Neural cell (in vitro differentiated cells): ENCODE data around the gene NME3. TPM values are rescaled to one million over a fixed set of nuclear protein-coding genes. Genes with fewer than 3 reads are reported as not detected.

ENCODE experiments used
- H2AFZ ChIP-seq: fragments of 200-600, 300-800 bp; sonication (generic), shearing (Covaris generic); 2 replicates; pipeline ENCODE4 v1.6.0; 2014; ENCODE audit warnings: low read depth, mild to moderate bottlenecking, antibody characterized with exemption, low read length, moderate library complexity
- H3F3A ChIP-seq: fragments of 200-600 bp; shearing (Covaris generic); 2 replicates; pipeline ENCODE4 v1.6.1; 2016; ENCODE audit warnings: mild to moderate bottlenecking, moderate library complexity, mixed read lengths, antibody characterized with exemption, low read length; ENCODE audit not compliant: insufficient read depth, poor library complexity, severe bottlenecking
- H3K27ac ChIP-seq: fragments of 200-600, 300-800 bp; sonication (generic), shearing (Covaris generic); 2 replicates; pipeline ENCODE4 v1.5.1; 2014; ENCODE audit warnings: mild to moderate bottlenecking, low read length, moderate library complexity
- H3K27me3 ChIP-seq: fragments of 300-800, 200-600 bp; sonication (generic), shearing (Covaris generic); 2 replicates; pipeline ENCODE4 v1.6.0; 2014; ENCODE audit warnings: mild to moderate bottlenecking, low read depth, low read length, moderate library complexity; ENCODE audit not compliant: insufficient read depth
- H3K36me3 ChIP-seq: fragments of 300-800, 200-600 bp; sonication (generic), shearing (Covaris generic); 2 replicates; pipeline ENCODE4 v1.5.1; 2014; ENCODE audit warnings: mild to moderate bottlenecking, antibody characterized with exemption, low read length, moderate library complexity; ENCODE audit not compliant: insufficient read depth
- H3K4me2 ChIP-seq: fragments of 300-800, 200-600 bp; sonication (generic), shearing (Covaris generic); 2 replicates; pipeline ENCODE4 v1.6.0; 2014; ENCODE audit warnings: mild to moderate bottlenecking, low read length
- H3K4me3 ChIP-seq: fragments of 300-800, 200-600 bp; sonication (generic), shearing (Covaris generic); 2 replicates; pipeline ENCODE4 v1.5.1; 2014; ENCODE audit warnings: mild to moderate bottlenecking, low read length, moderate library complexity
- H3K79me2 ChIP-seq: fragments of 200-600 bp; shearing (Covaris generic); replicated peaks from 2 replicates; pipeline ENCODE4 v1.6.0; 2014; ENCODE audit warnings: mild to moderate bottlenecking, low read length, moderate library complexity; ENCODE audit not compliant: insufficient read depth
- H3K9ac ChIP-seq: fragments of 300-800, 200-600 bp; sonication (generic), shearing (Covaris generic); 2 replicates; pipeline ENCODE4 v1.6.1; 2016; ENCODE audit warnings: mild to moderate bottlenecking, low read length, mixed read lengths
- H3K9me2 ChIP-seq: fragments of 200-600 bp; shearing (Covaris generic); 2 replicates; pipeline ENCODE4 v1.6.1; 2016; ENCODE audit warnings: mild to moderate bottlenecking, low read length, mixed read lengths; ENCODE audit not compliant: insufficient read depth
- H3K9me3 ChIP-seq: fragments of 200-600, 300-800 bp; sonication (generic), shearing (Covaris generic); 2 replicates; pipeline ENCODE4 v1.6.1; 2016; ENCODE audit warnings: mild to moderate bottlenecking, mixed run types, low read length, moderate library complexity, mixed read lengths
- H4K20me1 ChIP-seq: fragments of 200-600 bp; shearing (Covaris generic); 2 replicates; pipeline ENCODE4 v1.6.1; 2016; ENCODE audit warnings: mild to moderate bottlenecking, mixed run types; ENCODE audit not compliant: insufficient read depth
- EP300 ChIP-seq: fragments of 450-650 bp; conservative IDR thresholded peaks from 2 replicates; pipeline ENCODE4 v1.6.1; 2014; ENCODE audit warnings: antibody characterized with exemption, mild to moderate bottlenecking, moderate library complexity; ENCODE audit not compliant: poor library complexity, severe bottlenecking
- EZH2 ChIP-seq: fragments of 200-600, 300-800 bp; shearing (Covaris generic), sonication (generic); IDR thresholded peaks from 2 replicates; pipeline ENCODE4 v1.6.1; 2014; ENCODE audit warnings: antibody characterized with exemption, low read length, borderline replicate concordance, mild to moderate bottlenecking; ENCODE audit not compliant: insufficient read depth, poor library complexity, severe bottlenecking
- MXI1 ChIP-seq: fragments of 450-650 bp; conservative IDR thresholded peaks from 2 replicates; pipeline ENCODE4 v1.6.1; 2014; ENCODE audit warnings: antibody characterized with exemption, mild to moderate bottlenecking; ENCODE audit not compliant: poor library complexity, severe bottlenecking
- SMC3 ChIP-seq: fragments of 450-650 bp; conservative IDR thresholded peaks from 2 replicates; pipeline ENCODE4 v1.6.1; 2014; ENCODE audit warnings: antibody characterized with exemption, mild to moderate bottlenecking, moderate library complexity; ENCODE audit not compliant: poor library complexity
- TAF1 ChIP-seq: IDR thresholded peaks from 2 replicates; pipeline ENCODE4 v1.6.1; 2012; ENCODE audit warnings: low read depth
- polyA minus RNA-seq: library from RNA; depleted of rRNA, polyadenylated mRNA; stranded (reverse); fragments of >200 nt; gene quantifications from 2 replicates; pipeline ENCODE4 v1.2.3, GENCODE V29; 2014
- polyA plus RNA-seq: library from polyadenylated mRNA; depleted of rRNA; stranded (reverse); fragments of >200 nt; gene quantifications from 2 replicates; pipeline ENCODE4 v1.2.3, GENCODE V29; 2014
- TF ChIP-seq, protein P1 (sequence below): IDR thresholded peaks from 2 replicates; pipeline ENCODE4 v1.6.1; 2012; ENCODE audit warnings: borderline replicate concordance

Gene NME3
- polyA plus RNA-seq (102 and 145 TPM in 2 replicates), polyA minus RNA-seq (13.8 and 21.4 TPM in 2 replicates)

DNA sequence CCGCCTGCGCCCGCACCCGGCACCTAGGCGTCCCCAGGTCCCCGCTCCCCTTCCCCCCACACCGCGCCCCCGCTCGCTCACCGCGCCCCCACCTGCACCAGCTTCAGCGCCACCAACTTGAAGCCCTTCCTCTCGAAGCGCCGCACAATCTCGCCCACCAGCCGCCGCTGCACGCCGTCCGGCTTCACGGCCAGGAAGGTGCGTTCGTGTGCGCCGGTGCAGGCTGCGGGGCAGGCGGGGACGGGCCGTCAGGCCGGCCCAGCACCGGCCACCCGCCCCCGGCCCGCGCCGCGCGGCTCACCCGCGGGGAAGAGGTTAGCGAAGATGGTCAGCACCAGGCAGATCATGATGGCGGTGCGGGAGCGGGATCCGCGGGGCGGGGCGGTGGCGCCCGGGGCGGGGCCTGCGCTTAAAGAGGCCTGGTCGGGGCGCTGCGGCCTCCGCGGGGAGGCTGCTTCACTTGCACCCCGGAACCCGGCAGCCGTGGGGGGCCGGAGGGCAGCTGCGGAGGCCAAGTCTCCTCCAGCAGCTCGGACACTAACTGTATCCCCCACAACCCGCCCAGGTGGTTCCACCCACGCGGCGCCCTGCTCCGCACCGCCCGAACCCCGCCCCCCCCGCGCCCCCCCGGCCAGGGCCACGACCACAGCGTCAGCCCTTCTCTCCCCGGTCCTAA, at the start of gene NME3:
TSS of gene NME3 (minus strand) at position 356 of the 676 bp plus-strand sequence. CDS start at position 347, 9 bp downstream.
- H4K20me1 ChIP-seq, result no peaks in the 10 kb centered on the region
- peak within 1 kb of the TSS; percentile 84 for H3K9ac ChIP-seq
- no peaks in the 10 kb centered on the region for H3K36me3 ChIP-seq
- no peaks in the 10 kb centered on the region for H3K27me3 ChIP-seq
- H3K9me2 ChIP-seq, result no peaks in the 10 kb centered on the region
- H3K4me2 ChIP-seq, result peak within 1 kb of the TSS; percentile 93
- peak within 1 kb of the TSS; percentile 74 for H3K27ac ChIP-seq
- H3K79me2 ChIP-seq, result peaks cover 9% of the 10 kb centered on the region
- H2AFZ ChIP-seq, result no peak within 1 kb of the TSS
- no peaks in the 10 kb centered on the region for H3K9me3 ChIP-seq
- H3K4me3 ChIP-seq, result peak within 1 kb of the TSS; percentile 98
- H3F3A ChIP-seq, result no peaks in the 10 kb centered on the region
- TF ChIP-seq, protein P1, sequence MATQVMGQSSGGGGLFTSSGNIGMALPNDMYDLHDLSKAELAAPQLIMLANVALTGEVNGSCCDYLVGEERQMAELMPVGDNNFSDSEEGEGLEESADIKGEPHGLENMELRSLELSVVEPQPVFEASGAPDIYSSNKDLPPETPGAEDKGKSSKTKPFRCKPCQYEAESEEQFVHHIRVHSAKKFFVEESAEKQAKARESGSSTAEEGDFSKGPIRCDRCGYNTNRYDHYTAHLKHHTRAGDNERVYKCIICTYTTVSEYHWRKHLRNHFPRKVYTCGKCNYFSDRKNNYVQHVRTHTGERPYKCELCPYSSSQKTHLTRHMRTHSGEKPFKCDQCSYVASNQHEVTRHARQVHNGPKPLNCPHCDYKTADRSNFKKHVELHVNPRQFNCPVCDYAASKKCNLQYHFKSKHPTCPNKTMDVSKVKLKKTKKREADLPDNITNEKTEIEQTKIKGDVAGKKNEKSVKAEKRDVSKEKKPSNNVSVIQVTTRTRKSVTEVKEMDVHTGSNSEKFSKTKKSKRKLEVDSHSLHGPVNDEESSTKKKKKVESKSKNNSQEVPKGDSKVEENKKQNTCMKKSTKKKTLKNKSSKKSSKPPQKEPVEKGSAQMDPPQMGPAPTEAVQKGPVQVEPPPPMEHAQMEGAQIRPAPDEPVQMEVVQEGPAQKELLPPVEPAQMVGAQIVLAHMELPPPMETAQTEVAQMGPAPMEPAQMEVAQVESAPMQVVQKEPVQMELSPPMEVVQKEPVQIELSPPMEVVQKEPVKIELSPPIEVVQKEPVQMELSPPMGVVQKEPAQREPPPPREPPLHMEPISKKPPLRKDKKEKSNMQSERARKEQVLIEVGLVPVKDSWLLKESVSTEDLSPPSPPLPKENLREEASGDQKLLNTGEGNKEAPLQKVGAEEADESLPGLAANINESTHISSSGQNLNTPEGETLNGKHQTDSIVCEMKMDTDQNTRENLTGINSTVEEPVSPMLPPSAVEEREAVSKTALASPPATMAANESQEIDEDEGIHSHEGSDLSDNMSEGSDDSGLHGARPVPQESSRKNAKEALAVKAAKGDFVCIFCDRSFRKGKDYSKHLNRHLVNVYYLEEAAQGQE, result no peak
- peak; percentile 20 for TF ChIP-seq MXI1

DNA sequence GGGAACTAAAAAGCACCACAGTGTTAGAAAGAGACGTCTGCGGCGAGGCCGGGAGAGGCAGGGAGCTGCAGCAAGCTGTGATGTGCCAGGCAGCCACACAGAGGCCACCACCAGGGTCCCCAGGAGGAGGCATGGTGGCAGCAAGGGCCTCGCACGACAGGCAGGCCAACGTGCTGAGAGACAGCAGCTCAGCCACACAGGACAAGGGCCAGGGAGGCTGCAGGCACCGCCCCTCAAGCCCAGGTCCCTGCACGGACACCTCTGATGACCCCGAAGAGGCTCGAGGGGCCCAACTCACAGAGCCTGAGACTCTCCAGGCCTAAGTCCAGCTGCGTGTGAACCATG, 49.6 kb upstream of the NME3 start:
- H3K27me3 ChIP-seq, result no peaks in the 10 kb centered on the region
- no peak overlapping the region for H3K27ac ChIP-seq
- H3F3A ChIP-seq, result no peaks in the 10 kb centered on the region
- no peak overlapping the region for H3K4me3 ChIP-seq
- TF ChIP-seq SMC3 (no peak), MXI1 (no peak), EP300 (no peak), EZH2 (no peak), TAF1 (no peak)
- TF ChIP-seq, protein P1, result no peak
- no peak overlapping the region for H2AFZ ChIP-seq
- H3K9me3 ChIP-seq, result no peaks in the 10 kb centered on the region
- H3K9me2 ChIP-seq, result no peaks in the 10 kb centered on the region
- no peaks in the 10 kb centered on the region for H3K36me3 ChIP-seq
- no peaks in the 10 kb centered on the region for H4K20me1 ChIP-seq
- H3K4me2 ChIP-seq, result no peak overlapping the region
- peaks cover 9% of the 10 kb centered on the region for H3K79me2 ChIP-seq
- no peak overlapping the region for H3K9ac ChIP-seq
